H1 (cell line): ENCODE data around the gene GPS1. TPM values are rescaled to one million over a fixed set of nuclear protein-coding genes. Genes with fewer than 3 reads are reported as not detected.

Source experiments
- polyA plus RNA-seq, 7 experiments: library from polyadenylated mRNA; depleted of rRNA in 3 of 7; stranded (reverse) in 5 of 7; unstranded in 2 of 7; fragments of >200 nt in 5 of 7; fragments of 200-250 nt in 2 of 7; gene quantifications; 1 replicate in 5 of 7; 2 replicates in 1 of 7; 4 replicates in 1 of 7; pipeline versions ENCODE4 v1.2.1 to v1.2.3, GENCODE V29; 2011 to 2013; ENCODE audit warnings: missing spikeins in 2 of 7, mixed read lengths in 2 of 7
- total RNA-seq: library from RNA; stranded (reverse); fragmentation: NEBNext Ultra II Directional; extraction: Animal tissue kit (Norgen Biotek cat#: 25700); gene quantifications from 2 replicates; pipeline ENCODE4 v1.2.1, GENCODE V29; 2021
- TF ChIP-seq, protein P1 (sequence below): IDR thresholded peaks from 2 replicates; pipeline ENCODE4 v1.6.1; 2012; ENCODE audit warnings: low read length, inconsistent platforms

GPS1 gene
- total and polyA plus RNA-seq, 2 of the 8 experiments (the other 6 are each of a cell fraction or from before 2014, with no cell fraction given): 153 to 277 TPM

DNA sequence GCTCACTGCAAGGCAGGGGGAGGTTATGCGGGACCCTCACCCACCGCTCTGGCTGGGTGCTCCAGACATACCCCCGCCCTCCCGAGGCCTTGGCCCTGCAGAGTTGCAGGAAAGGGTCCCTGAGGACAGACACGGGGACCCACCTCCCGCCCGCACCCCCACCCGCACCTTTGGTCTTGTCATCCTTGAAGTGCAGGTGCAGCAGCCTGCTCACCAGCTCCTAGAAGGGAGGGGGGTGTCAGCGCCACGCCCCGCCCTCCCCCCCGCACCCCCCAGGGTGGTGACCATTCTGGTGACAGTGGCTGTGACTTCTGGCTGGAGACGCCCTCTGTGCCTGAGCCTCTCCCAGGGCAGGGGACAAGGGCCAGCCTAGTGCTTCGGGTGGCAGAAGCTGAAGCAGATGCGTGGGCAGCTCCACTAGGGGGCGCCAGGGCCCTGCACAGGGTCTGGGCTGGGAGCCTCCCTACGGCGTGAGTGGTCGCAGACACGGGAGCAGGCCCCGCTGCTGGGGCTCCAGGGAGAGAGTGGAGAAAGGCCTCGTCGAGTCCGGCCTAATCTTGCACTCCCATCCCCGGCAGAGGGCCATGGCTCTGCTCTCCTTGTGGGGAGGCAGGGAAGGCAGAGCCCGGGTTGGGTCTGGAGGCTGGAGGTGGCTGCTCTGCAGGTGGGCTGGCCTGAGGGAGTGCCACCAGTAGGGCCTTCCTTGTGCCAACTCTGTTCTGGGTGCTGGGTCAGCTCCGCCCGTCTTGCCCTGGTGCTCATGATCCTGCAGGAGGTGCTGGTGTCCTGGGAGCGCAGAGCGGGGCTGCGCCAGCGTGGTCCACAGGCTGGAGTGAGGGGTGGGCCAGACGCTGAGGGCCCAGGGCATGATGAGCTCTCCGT, 31.8 kb upstream of the GPS1 start (continued):
- TF ChIP-seq, protein P1, sequence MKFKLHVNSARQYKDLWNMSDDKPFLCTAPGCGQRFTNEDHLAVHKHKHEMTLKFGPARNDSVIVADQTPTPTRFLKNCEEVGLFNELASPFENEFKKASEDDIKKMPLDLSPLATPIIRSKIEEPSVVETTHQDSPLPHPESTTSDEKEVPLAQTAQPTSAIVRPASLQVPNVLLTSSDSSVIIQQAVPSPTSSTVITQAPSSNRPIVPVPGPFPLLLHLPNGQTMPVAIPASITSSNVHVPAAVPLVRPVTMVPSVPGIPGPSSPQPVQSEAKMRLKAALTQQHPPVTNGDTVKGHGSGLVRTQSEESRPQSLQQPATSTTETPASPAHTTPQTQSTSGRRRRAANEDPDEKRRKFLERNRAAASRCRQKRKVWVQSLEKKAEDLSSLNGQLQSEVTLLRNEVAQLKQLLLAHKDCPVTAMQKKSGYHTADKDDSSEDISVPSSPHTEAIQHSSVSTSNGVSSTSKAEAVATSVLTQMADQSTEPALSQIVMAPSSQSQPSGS: no peak
